Testis (tissue), 2 donors: ENCODE results near the gene PRR33.

Source experiments
- POLR2A ChIP-seq: fragments of 450-650 bp; IDR thresholded peaks from one replicate; pipeline ENCODE4 v1.6.1; 2017; ENCODE audit warnings: antibody characterized with exemption, mild to moderate bottlenecking, moderate library complexity
- TF ChIP-seq, protein P1 (sequence below), 3 experiments: fragments of 450-650 bp in 2 of 3; fragments of 200-600 bp in 1 of 3; sonication (generic) in 1 of 3; IDR thresholded peaks; one replicate each; pipeline ENCODE4 v1.5.1; 2016 to 2019; ENCODE audit warnings: antibody characterized with exemption in 3 of 3, mild to moderate bottlenecking in 2 of 3, moderate library complexity in 1 of 3

DNA sequence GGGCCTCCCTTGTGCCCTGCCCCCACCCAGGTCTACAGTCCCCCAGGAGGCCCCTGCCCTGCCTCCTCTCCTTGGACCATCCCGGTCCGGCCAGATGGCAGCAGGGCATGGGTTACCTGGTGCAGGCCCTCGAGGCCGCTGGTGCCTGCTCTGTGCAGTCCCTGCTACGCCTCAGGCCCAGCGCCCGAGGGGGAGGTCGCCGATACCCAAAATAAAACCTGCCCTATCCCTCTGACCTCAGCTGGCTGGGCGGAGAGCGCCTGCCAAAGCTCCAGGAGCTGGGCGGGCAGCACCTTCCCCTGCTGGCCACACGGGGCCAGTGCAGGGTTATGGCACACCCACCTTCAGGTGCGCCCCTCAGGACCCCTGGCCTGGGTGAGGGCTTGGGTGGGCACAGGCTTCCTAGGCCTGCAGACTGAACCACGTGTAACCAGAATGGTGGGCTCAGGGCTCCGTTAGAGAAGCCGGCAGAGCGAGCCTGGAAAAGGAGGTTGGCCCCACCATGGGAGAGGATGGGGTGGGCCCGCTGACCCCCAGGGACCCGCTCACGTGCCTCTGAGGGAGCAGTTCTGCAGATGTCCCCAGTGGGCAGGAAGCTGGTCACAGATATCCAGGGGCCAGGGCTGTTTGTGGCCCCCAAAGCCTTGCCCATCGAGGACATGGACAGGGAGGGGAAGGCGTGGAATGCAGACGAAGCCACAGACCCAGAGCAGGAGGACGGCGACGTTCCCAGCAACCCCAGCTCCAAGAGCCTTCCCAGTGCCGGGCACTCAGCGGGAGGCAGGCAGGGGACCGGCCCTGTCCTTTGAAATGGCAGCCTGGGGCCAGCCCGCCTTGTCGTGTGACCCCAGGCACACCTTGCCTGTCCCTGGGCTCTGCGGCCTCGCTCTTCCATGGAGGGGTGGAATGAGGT, 26.1 kb upstream of the PRR33 start:
- TF ChIP-seq, protein P1, sequence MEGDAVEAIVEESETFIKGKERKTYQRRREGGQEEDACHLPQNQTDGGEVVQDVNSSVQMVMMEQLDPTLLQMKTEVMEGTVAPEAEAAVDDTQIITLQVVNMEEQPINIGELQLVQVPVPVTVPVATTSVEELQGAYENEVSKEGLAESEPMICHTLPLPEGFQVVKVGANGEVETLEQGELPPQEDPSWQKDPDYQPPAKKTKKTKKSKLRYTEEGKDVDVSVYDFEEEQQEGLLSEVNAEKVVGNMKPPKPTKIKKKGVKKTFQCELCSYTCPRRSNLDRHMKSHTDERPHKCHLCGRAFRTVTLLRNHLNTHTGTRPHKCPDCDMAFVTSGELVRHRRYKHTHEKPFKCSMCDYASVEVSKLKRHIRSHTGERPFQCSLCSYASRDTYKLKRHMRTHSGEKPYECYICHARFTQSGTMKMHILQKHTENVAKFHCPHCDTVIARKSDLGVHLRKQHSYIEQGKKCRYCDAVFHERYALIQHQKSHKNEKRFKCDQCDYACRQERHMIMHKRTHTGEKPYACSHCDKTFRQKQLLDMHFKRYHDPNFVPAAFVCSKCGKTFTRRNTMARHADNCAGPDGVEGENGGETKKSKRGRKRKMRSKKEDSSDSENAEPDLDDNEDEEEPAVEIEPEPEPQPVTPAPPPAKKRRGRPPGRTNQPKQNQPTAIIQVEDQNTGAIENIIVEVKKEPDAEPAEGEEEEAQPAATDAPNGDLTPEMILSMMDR (IDR thresholded peaks at IDR 0.05) = peak; percentile 25 to 59 (median 50)
- TF ChIP-seq POLR2A = no peak
